GM12878 (cell line): Measurements from ENCODE around the gene UNC13D. TPM values are rescaled to one million over a fixed set of nuclear protein-coding genes. Genes with fewer than 3 reads are reported as not detected.

Experiments used
- ASH2L ChIP-seq: fragments of 300-600, 200-600 bp; sonication (generic); IDR thresholded peaks from 2 replicates; pipeline ENCODE4 v1.6.1; 2017; ENCODE audit warnings: low read depth, mild to moderate bottlenecking, borderline replicate concordance
- CBFB ChIP-seq: IDR thresholded peaks from 2 replicates; pipeline ENCODE4 v1.6.1; 2016; ENCODE audit warnings: antibody characterized with exemption, low read depth
- CEBPZ ChIP-seq: fragments of 150-350 bp; IDR thresholded peaks from 2 replicates; pipeline ENCODE4 v1.6.1; 2016; ENCODE audit warnings: low read depth, low read length
- HCFC1 ChIP-seq: fragments of 150-350 bp; IDR thresholded peaks from 2 replicates; pipeline ENCODE4 v1.6.1; 2014; ENCODE audit warnings: low read length
- HDAC2 ChIP-seq: fragments of 200-600 bp; sonication (generic); IDR thresholded peaks from 2 replicates; pipeline ENCODE4 v1.6.1; 2017
- IKZF1 ChIP-seq: fragments of 450-650 bp; conservative IDR thresholded peaks from 2 replicates; pipeline ENCODE4 v1.6.1; 2017; ENCODE audit warnings: antibody characterized with exemption, mild to moderate bottlenecking
- LARP7 ChIP-seq: fragments of 450-650 bp; IDR thresholded peaks from 2 replicates; pipeline ENCODE4 v1.6.1; 2017; ENCODE audit warnings: mild to moderate bottlenecking
- MEF2A ChIP-seq: IDR thresholded peaks from 2 replicates; pipeline ENCODE4 v1.6.1; 2011; ENCODE audit warnings: low read depth, mild to moderate bottlenecking, low read length, moderate library complexity; ENCODE audit not compliant: insufficient read depth
- MEF2B ChIP-seq: fragments of 450-650 bp; IDR thresholded peaks from 2 replicates; pipeline ENCODE4 v1.6.1; 2018; ENCODE audit warnings: mild to moderate bottlenecking, moderate library complexity; ENCODE audit not compliant: partially characterized antibody, poor library complexity, severe bottlenecking
- NFXL1 ChIP-seq: fragments of 450-650 bp; IDR thresholded peaks from 2 replicates; pipeline ENCODE4 v1.6.1; 2017; ENCODE audit warnings: antibody characterized with exemption, mild to moderate bottlenecking, borderline replicate concordance
- POLR2AphosphoS2 ChIP-seq: IDR thresholded peaks from 2 replicates; pipeline ENCODE4 v1.6.1; 2011; ENCODE audit warnings: low read depth, mild to moderate bottlenecking, low read length, improper control_type of control experiment, moderate library complexity
- RUNX3 ChIP-seq: IDR thresholded peaks from 2 replicates; pipeline ENCODE4 v1.6.1; 2012; ENCODE audit warnings: low read length, inconsistent platforms
- SIX5 ChIP-seq: IDR thresholded peaks from 2 replicates; pipeline ENCODE4 v1.6.1; 2011; ENCODE audit warnings: mild to moderate bottlenecking, low read depth, low read length, moderate library complexity; ENCODE audit not compliant: severe bottlenecking
- SREBF2 ChIP-seq: IDR thresholded peaks from 2 replicates; pipeline ENCODE4 v1.6.1; 2012; ENCODE audit warnings: mild to moderate bottlenecking, low read length
- TAF1 ChIP-seq: IDR thresholded peaks from 2 replicates; pipeline ENCODE4 v1.6.1; 2011; ENCODE audit warnings: mild to moderate bottlenecking, low read depth, low read length, borderline replicate concordance
- TCF7 ChIP-seq: IDR thresholded peaks from 2 replicates; pipeline ENCODE4 v1.6.1; 2014; ENCODE audit warnings: antibody characterized with exemption, borderline replicate concordance
- USF1 ChIP-seq: IDR thresholded peaks from 2 replicates; pipeline ENCODE4 v1.6.1; 2011; ENCODE audit warnings: borderline replicate concordance, low read depth, mild to moderate bottlenecking, moderate library complexity, mixed read lengths, low read length; ENCODE audit not compliant: insufficient read depth; ENCODE audit errors: extremely low read length
- ZNF217 ChIP-seq: fragments of 450-650 bp; IDR thresholded peaks from 2 replicates; pipeline ENCODE4 v1.6.1; 2017; ENCODE audit warnings: antibody characterized with exemption, mild to moderate bottlenecking
- ZNF384 ChIP-seq: IDR thresholded peaks from 2 replicates; pipeline ENCODE4 v1.6.1; 2012; ENCODE audit warnings: low read depth, mild to moderate bottlenecking, low read length, improper control_type of control experiment, borderline replicate concordance
- ZZZ3 ChIP-seq: IDR thresholded peaks from 2 replicates; pipeline ENCODE4 v1.6.1; 2011; ENCODE audit warnings: low read depth; ENCODE audit not compliant: control insufficient read depth, insufficient read length
- polyA plus RNA-seq, 11 experiments: library from polyadenylated mRNA; depleted of rRNA in 4 of 11; unstranded in 6 of 11; stranded (reverse) in 5 of 11; fragments of >200 nt; fragmentation: Nextera tagmentation in 4 of 11; fragmentation: Illumina TruSeq in 1 of 11; extraction: Ambion mirVana in 4 of 11; extraction: Trizol in 1 of 11; gene quantifications; 1 replicate in 1 of 11; 2 replicates in 10 of 11; pipeline versions ENCODE4 v1.2.1 to v1.2.3, GENCODE V29; 2011 to 2016; ENCODE audit warnings: inconsistent platforms in 2 of 11, missing spikeins in 2 of 11, low read depth in 1 of 11
- total RNA-seq, 4 experiments: library from RNA; depleted of rRNA in 3 of 4; stranded (reverse); fragments of >200 nt in 3 of 4; fragmentation: Illumina TruSeq in 1 of 4; extraction: Trizol in 1 of 4; gene quantifications; 2 replicates each; pipeline versions ENCODE4 v1.2.1 to v1.2.3, GENCODE V29; 2013 to 2021
- TF ChIP-seq, protein P1 (sequence below): fragments of 450-650 bp; IDR thresholded peaks from 2 replicates; pipeline ENCODE4 v1.6.1; 2017; ENCODE audit warnings: mild to moderate bottlenecking, moderate library complexity
- TF ChIP-seq, protein P2 (sequence below): fragments of 450-650 bp; IDR thresholded peaks from 2 replicates; pipeline ENCODE4 v1.6.1; 2014; ENCODE audit warnings: mild to moderate bottlenecking

The UNC13D gene
- total and polyA plus RNA-seq, 10 of the 15 experiments (the other 5 are each of a cell fraction or from before 2014, with no cell fraction given) = 0.32 to 63.9 (median 25.2) TPM

- TF ChIP-seq NFXL1 (no peak; the same call in 1 of the 2 replicates), CBFB (peak; percentile 99), HCFC1 (peak; percentile 69), RUNX3 (peak; percentile 90), SIX5 (no peak), ASH2L (no peak; the same call in 1 of the 2 replicates), TCF7 (no peak), ZNF217 (0 out of 2 replicates have a peak, but pooled peaks have one; percentile 19), SREBF2 (no peak; the same call in 1 of the 2 replicates), LARP7 (peak; percentile 100), ZZZ3 (no peak), CEBPZ (0 out of 2 replicates have a peak, but pooled peaks have one; percentile 26), ZNF384 (no peak), IKZF1 (peak; percentile 83), MEF2A (no peak), USF1 (no peak), TAF1 (peak; percentile 99), HDAC2 (no peak), POLR2AphosphoS2 (peak; percentile 100), MEF2B (peak; percentile 57)
- TF ChIP-seq, protein P1, sequence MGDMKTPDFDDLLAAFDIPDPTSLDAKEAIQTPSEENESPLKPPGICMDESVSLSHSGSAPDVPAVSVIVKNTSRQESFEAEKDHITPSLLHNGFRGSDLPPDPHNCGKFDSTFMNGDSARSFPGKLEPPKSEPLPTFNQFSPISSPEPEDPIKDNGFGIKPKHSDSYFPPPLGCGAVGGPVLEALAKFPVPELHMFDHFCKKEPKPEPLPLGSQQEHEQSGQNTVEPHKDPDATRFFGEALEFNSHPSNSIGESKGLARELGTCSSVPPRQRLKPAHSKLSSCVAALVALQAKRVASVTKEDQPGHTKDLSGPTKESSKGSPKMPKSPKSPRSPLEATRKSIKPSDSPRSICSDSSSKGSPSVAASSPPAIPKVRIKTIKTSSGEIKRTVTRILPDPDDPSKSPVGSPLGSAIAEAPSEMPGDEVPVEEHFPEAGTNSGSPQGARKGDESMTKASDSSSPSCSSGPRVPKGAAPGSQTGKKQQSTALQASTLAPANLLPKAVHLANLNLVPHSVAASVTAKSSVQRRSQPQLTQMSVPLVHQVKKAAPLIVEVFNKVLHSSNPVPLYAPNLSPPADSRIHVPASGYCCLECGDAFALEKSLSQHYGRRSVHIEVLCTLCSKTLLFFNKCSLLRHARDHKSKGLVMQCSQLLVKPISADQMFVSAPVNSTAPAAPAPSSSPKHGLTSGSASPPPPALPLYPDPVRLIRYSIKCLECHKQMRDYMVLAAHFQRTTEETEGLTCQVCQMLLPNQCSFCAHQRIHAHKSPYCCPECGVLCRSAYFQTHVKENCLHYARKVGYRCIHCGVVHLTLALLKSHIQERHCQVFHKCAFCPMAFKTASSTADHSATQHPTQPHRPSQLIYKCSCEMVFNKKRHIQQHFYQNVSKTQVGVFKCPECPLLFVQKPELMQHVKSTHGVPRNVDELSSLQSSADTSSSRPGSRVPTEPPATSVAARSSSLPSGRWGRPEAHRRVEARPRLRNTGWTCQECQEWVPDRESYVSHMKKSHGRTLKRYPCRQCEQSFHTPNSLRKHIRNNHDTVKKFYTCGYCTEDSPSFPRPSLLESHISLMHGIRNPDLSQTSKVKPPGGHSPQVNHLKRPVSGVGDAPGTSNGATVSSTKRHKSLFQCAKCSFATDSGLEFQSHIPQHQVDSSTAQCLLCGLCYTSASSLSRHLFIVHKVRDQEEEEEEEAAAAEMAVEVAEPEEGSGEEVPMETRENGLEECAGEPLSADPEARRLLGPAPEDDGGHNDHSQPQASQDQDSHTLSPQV = no peak
- TF ChIP-seq, protein P2, sequence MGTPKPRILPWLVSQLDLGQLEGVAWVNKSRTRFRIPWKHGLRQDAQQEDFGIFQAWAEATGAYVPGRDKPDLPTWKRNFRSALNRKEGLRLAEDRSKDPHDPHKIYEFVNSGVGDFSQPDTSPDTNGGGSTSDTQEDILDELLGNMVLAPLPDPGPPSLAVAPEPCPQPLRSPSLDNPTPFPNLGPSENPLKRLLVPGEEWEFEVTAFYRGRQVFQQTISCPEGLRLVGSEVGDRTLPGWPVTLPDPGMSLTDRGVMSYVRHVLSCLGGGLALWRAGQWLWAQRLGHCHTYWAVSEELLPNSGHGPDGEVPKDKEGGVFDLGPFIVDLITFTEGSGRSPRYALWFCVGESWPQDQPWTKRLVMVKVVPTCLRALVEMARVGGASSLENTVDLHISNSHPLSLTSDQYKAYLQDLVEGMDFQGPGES = peak; percentile 85
Observed at GRCh38 chr17:75779250-75779986, 64.8 kb downstream of the UNC13D start (continued).
